ENCODE results near the gene C6orf136. TPM values are rescaled to one million over a fixed set of nuclear protein-coding genes. Genes with fewer than 3 reads are reported as not detected.

The C6orf136 gene
- total and polyA plus RNA-seq, 8 donors: 10.7 to 18.1 (median 15.2) TPM

DNA sequence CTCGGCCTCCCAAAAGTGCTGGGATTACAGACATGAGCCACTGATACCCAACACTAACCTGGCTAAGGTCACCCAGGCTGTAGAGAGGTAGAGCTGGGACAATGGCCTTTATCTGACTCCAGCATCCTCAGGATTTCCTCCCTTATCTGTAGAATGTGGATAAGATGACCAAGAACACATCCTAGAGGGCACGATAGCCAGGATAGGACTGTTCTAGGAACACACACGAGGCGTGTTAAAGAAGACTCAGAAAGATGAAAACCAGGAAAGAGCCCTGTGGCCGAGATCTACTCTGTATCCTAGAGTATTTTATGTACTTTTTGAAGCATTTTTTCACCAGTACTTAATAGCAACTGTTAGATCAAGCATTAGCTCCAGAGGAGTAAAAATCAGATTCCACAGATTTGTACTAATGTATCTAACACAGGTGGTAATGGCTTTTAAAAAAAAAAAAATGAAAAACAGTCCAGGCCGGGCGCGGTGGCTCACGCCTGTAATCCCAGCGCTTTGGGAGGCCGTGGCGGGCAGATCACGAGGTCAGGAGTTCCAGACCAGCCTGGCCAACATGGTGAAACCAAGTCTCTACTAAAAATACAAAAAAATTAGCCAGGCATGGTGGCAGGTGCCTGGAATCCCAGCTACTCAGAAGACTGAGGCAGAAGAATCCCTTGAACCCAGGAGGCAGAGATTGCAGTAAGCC lies 47.2 kb upstream of the C6orf136 start:
- peaks cover 11 to 73% of the 10 kb centered on the region in 2 donors for H3K36me3 ChIP-seq
- no peak overlapping the region for H3K27ac ChIP-seq
- H3K4me3 ChIP-seq: no peak overlapping the region
- H3K9me3 ChIP-seq: no peaks in the 10 kb centered on the region
- intact Hi-C loops (cut with DNase I): no loop called here
- H3K27me3 ChIP-seq: no peaks in the 10 kb centered on the region
- TF ChIP-seq CTCF (IDR thresholded peaks at IDR 0.05): no peak
- H3K4me1 ChIP-seq: no peaks in the 10 kb centered on the region
- DNase-seq: no peak
- ATAC-seq: no peak

GRCh38 chr6:30600451-30600961 lies 46.4 kb upstream of the C6orf136 start:
- ATAC-seq (no peak), DNase-seq (peak in 1 of 4 donors; percentile 39)
- no peak for TF ChIP-seq CTCF (IDR thresholded peaks at IDR 0.05)
- intact Hi-C loops (cut with DNase I): no loop called here
- Histone ChIP-seq H3K9me3 (no peaks in the 10 kb centered on the region), H3K36me3 (peaks cover 11 to 73% of the 10 kb centered on the region in 2 donors), H3K27me3 (no peaks in the 10 kb centered on the region), H3K27ac (no peak overlapping the region), H3K4me1 (no peaks in the 10 kb centered on the region), H3K4me3 (no peak overlapping the region)

DNA sequence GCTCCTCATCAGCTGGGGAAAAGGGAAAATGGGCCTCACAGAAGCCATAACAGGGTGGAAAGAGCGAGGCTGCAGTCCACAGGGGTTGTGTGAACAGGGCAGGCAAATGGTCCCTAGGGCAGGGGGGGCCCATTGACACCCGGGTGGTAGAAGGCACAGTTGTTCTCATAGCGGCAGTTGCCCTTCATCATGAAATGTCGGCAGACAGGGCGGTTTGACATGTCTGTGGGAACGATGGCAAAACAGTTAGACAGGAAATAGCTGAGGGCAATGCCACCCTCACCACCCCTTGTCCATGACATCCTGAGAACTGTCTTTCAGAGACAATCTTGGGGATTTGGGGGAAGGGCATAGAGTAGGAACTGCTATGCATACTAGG lies 45.5 kb upstream of the C6orf136 start:
- Histone ChIP-seq H3K27me3 (no peaks in the 10 kb centered on the region), H3K4me3 (no peak overlapping the region), H3K36me3 (peaks cover 11 to 79% of the 10 kb centered on the region in 2 donors), H3K9me3 (no peaks in the 10 kb centered on the region), H3K27ac (no peak overlapping the region), H3K4me1 (no peaks in the 10 kb centered on the region)
- intact Hi-C loops (cut with DNase I): no loop called here
- ATAC-seq (no peak), DNase-seq (no peak)
- TF ChIP-seq CTCF (IDR thresholded peaks at IDR 0.05): no peak

GRCh38 chr6:30601815-30602641 lies 44.9 kb upstream of the C6orf136 start:
- no peak for DNase-seq
- Histone ChIP-seq H3K27me3 (no peaks in the 10 kb centered on the region), H3K36me3 (peaks cover 11 to 79% of the 10 kb centered on the region in 2 donors), H3K4me3 (no peak overlapping the region), H3K27ac (no peak overlapping the region), H3K9me3 (no peaks in the 10 kb centered on the region), H3K4me1 (no peaks in the 10 kb centered on the region)
- no peak for TF ChIP-seq CTCF (IDR thresholded peaks at IDR 0.05)
- peak; percentile 6 for ATAC-seq
- intact Hi-C loops (cut with DNase I): no loop called here

DNA sequence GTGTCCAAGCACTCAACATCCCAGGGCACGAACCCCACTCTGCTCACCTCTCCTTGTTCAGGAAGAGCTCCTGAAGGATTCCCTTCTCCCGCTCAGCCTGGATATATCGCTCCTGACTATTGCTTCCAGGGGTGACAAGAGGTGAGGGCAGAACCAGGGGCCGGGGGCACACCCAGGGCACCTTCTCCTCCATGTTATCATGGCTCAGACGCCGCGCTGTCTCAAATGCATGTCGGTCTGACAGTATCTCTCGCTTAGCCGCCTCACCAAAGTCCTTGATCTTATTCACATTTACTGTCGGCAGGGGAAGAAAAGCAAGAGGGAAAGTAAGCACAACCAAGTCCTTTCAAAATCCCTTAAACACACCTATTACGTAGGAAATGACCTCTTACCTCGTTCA lies 43.0 kb upstream of the C6orf136 start:
- no peak overlapping the region for H3K27ac ChIP-seq
- peaks cover 0 to 6% of the 10 kb centered on the region in 2 donors for H3K4me1 ChIP-seq
- H3K27me3 ChIP-seq: no peaks in the 10 kb centered on the region
- H3K36me3 ChIP-seq: peaks cover 11 to 97% of the 10 kb centered on the region in 2 donors
- ATAC-seq: no peak
- DNase-seq: no peak
- TF ChIP-seq CTCF (IDR thresholded peaks at IDR 0.05): no peak
- intact Hi-C loops (cut with DNase I): no loop called here
- no peak overlapping the region for H3K4me3 ChIP-seq
- no peaks in the 10 kb centered on the region for H3K9me3 ChIP-seq

All from left lung (tissue), 10 donors.